ENCODE results near the gene RRAS2.

The RRAS2 gene

DNA sequence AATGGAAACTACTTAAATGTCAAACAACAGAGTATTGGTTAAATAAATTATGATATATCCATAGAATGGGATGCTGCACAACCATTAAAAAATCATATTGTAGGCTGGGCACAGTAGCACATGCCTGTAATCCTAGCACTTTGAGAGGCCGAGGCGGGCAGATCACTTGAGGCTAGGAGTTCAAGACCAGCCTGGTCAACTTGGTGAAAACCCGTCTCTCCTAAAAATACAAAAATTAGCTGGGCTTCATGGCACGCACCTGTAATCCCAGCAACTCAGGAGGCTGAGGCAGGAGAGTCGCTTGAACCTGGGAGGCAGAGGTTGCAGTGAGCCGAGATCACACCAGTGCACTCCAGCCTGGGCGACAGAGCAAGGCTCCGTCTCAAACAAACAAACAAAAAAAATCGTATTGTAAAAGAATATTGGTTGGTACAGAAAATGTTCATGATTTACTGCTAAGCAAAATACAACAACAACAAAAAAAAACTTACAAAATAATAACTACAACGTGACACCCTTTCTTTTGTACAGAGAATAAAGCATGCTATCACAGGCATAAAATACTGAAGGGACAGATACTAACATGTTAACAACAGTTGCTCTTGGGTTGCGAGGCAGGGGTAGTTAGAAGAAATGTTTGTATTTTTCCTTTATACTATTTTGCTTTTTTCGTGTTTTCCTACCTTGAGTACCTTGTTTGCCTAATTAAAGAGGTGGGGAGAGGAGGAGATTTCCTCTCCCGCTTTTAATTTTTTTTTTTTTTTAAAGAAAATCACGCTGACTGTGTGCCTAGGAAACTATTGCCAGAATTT is 21.3 kb upstream of the RRAS2 start:
- H3K4me3 ChIP-seq (ENCODE audit: low read depth, low read length): peak overlapping the region; percentile 51; the same call in 1 of the 2 replicates
- DNase-seq (ENCODE audit: low read depth): no peak
- TF ChIP-seq, protein P1, sequence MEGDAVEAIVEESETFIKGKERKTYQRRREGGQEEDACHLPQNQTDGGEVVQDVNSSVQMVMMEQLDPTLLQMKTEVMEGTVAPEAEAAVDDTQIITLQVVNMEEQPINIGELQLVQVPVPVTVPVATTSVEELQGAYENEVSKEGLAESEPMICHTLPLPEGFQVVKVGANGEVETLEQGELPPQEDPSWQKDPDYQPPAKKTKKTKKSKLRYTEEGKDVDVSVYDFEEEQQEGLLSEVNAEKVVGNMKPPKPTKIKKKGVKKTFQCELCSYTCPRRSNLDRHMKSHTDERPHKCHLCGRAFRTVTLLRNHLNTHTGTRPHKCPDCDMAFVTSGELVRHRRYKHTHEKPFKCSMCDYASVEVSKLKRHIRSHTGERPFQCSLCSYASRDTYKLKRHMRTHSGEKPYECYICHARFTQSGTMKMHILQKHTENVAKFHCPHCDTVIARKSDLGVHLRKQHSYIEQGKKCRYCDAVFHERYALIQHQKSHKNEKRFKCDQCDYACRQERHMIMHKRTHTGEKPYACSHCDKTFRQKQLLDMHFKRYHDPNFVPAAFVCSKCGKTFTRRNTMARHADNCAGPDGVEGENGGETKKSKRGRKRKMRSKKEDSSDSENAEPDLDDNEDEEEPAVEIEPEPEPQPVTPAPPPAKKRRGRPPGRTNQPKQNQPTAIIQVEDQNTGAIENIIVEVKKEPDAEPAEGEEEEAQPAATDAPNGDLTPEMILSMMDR (IDR thresholded peaks at IDR 0.05; ENCODE audit: low read depth, low read length, missing control alignments): no peak

DNA sequence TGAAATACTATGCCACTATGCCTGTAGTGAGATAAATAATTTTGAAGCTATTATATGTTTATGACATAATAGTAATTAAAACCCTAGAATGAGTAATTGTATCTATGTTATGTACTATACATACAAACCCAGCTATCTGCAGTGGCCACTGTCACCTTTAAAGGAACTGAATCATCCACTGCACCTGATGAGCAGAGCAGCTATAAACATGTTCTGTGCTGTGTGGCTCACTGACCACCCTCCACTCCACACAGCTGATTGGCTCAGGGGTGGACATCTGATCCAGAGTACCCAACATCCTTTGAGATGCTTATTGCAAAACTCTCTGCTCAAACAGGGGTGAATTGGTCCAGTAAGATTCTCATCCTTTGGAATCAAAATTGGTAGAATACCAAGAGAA is 19.2 kb upstream of the RRAS2 start:
- no peak overlapping the region for H3K4me3 ChIP-seq (ENCODE audit: low read depth, low read length)
- TF ChIP-seq, protein P1 (IDR thresholded peaks at IDR 0.05; ENCODE audit: low read depth, low read length, missing control alignments): no peak
- no peak for DNase-seq (ENCODE audit: low read depth)

DNA sequence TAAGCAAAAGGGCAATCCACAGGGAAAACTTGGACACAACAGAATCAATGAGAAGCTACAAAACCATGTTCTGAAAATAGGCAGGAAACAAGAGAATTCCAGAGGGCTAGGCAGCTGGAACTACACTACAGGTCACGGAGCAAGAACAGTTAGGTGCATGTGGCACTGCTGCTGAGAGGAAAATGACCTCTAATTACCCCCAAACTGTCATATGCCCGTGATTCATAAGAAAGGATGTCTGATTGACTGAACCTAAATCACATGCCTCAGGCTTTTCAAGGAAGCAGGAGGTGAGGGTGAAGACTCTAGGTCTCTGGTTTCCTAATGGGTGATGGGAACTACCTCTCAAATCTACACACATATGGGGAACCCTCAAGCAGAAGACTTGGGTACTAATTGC is 17.9 kb upstream of the RRAS2 start:
- no peak overlapping the region for H3K4me3 ChIP-seq (ENCODE audit: low read depth, low read length)
- TF ChIP-seq, protein P1 (IDR thresholded peaks at IDR 0.05; ENCODE audit: low read depth, low read length, missing control alignments): no peak
- no peak for DNase-seq (ENCODE audit: low read depth)

DNA sequence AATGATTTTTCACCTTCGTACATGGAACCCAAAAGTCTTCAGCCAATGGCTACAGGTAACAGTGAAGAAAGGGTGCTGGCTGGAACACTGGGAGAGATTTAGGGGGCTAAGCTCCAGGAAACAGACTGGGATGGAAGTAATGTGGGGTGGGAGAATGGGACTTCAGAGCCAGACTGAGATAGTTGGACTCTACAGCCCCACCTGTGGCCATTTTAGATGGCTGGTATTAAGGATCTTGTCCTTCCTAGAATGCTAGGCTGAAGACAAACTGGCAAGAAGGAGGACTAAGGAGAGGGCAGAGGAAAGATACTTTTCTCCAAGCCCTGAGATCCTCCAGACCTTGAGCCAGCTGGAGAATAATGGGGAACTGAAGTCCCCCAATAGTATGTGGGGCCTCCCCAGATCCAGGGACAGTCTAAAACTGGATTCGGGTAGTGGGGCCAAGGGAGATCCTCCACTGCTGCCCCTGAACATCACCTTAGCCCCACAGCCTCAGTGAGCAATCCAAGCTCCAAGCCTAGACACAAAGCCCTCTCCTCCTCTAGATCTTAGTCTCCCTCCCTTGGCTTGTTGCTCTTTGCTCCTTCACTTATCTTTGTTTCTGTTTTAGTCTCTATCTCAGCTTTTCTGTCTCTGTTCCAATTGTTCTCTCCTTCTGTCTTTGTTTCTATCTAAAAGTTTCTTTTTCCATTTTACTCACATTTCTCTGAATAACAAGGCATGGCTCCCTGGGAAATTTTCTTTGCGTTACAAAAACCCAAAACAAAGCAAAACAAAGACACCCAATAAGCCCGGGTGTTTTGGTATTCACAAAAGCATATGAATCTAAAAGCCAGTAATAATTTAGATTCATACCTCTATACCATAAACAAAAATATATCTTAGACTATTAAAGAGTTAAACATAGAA is 16.2 kb upstream of the RRAS2 start:
- TF ChIP-seq, protein P1 (IDR thresholded peaks at IDR 0.05; ENCODE audit: low read depth, low read length, missing control alignments): peak; percentile 43
- DNase-seq (ENCODE audit: low read depth): no peak
- no peak overlapping the region for H3K4me3 ChIP-seq (ENCODE audit: low read depth, low read length)

DNA sequence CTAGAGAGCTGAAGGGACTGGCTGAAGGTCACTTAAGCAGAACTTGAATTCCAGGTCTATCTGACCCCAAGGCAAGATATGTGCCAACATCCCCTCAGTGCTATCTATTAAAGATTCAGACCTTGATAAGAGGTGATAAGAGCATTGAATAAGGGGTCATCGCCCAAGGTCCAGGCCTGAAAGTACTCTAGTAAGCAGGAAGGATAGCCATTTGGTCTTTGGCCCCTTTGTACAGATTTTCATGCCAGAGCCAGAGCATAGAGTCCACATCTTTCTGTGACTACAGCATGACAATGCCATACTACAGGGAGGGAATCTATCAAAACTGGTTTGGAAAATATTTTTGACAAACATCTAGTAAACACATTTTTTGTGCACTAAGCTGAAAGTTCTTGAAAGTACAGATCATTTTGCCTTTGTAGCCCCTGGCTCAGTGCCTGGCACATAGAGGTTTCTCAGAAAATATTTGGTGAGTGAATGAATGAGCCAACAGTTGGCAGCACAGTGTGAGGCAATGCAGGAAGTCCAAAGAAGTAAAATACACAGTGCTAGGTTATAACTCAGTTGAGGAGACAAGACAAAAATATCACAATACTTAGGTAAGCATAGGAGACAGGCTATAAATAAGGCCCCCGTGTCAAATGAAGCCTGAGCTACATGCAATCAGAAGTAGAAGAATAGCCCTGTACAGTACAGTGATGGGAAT is 15.1 kb upstream of the RRAS2 start:
- TF ChIP-seq, protein P1 (IDR thresholded peaks at IDR 0.05; ENCODE audit: low read depth, low read length, missing control alignments): no peak
- no peak for DNase-seq (ENCODE audit: low read depth)
- no peak overlapping the region for H3K4me3 ChIP-seq (ENCODE audit: low read depth, low read length)

DNA sequence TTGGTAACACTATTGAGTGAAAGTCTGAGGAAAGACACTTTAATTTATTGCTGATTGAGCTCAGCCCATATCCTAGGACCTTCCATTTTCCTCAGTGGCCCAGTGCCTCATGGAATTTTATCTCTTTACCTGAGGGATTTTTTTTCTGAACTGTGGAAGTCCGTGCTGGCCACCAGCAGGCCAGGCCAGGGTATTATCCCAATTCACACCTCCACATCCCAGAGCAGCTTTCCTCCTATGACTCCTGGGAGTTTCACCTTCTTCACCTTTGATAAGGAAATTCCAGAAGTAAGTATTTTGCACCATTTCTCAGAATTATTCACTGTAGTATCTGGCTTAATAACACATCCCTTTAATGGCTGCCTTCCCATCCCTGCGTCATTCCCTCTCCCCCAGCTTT is 13.0 kb upstream of the RRAS2 start:
- DNase-seq (ENCODE audit: low read depth): no peak
- TF ChIP-seq, protein P1 (IDR thresholded peaks at IDR 0.05; ENCODE audit: low read depth, low read length, missing control alignments): no peak
- no peak overlapping the region for H3K4me3 ChIP-seq (ENCODE audit: low read depth, low read length)

All from GM12864 (cell line).